T follicular helper cell (primary cell): ENCODE results near the gene MYO18B.
"Not testable (repeated sequence)": the region's sequence is repeated elsewhere in the genome, so short reads cannot be mapped to it uniquely, and the experiment has no call there.

Experiments
- DNase-seq: peaks from one replicate; pipeline ENCODE4 v3.0.0-alpha.2; 2020; ENCODE audit warnings: low read depth

The MYO18B gene

GRCh38 chr22:25942856-25943411, 200.9 kb downstream of the MYO18B start:
- DNase-seq = no peak

DNA sequence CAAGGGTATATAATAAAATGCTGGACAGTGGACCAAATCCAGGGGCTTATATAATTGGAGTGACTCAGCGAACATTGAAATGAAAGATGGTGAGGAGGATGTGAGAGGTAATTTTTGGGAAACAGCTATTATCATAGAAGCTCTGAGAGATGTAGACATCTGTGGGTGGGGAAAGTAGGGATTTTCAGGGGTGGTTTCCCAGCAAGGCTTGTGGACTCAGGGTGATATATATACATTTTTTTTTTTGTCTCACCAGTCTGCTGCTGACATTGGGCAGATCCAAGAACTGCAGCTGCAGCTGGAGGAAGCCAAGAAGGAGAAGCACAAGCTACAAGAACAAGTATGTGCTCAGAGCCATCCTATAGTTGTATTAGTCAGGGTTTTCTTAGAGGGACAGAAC, 208.1 kb downstream of the MYO18B start:
- DNase-seq = no peak

GRCh38 chr22:25953276-25953675, 211.3 kb downstream of the MYO18B start:
- DNase-seq = no peak

DNA sequence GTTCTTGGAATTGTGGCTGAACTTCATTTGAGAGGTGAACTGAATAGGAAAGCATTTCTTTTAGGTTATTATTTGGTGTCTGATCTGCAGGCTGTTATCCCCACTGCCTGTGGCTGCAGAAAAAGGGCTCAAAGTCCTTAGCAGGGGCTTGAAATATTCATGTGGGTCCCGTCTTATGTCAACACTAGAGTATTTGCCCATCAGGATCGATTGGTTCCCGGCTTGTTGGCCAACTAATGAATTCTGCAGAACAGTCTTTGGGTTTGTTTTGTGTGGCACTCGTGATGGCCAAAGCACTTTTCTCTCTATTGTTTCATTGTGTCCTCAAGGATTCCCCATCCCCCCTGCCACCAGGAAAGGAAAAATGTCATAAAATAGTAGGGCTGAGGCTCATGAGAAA, 211.9 kb downstream of the MYO18B start:
- no peak for DNase-seq

- DNase-seq = no peak
Observed at GRCh38 chr22:25955323-25955722, 213.3 kb downstream of the MYO18B start.

DNA sequence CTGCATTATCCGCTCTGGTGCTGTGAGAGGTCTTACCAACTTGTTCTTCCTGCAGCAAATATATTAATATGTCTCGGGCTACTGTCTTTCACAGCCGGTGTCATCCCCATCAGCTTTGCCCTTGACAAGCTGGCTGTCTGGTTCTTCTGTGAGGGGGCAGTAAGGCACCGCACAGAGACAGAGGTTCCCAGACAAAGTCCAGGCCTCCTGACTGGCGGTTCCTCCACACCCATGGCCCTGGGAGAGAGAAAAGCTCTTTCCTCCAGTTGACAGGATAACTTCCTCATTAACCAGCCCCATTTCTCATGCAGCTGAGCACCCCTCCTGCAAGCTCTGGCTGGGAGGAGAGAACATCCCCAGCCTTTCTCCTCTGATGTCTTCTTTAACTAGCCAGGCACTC, 214.8 kb downstream of the MYO18B start:
- DNase-seq = no peak

- DNase-seq = no peak
Observed at GRCh38 chr22:25959818-25960774, 218.1 kb downstream of the MYO18B start.

- DNase-seq = no peak
Observed at GRCh38 chr22:25961699-25962098, 219.7 kb downstream of the MYO18B start.

DNA sequence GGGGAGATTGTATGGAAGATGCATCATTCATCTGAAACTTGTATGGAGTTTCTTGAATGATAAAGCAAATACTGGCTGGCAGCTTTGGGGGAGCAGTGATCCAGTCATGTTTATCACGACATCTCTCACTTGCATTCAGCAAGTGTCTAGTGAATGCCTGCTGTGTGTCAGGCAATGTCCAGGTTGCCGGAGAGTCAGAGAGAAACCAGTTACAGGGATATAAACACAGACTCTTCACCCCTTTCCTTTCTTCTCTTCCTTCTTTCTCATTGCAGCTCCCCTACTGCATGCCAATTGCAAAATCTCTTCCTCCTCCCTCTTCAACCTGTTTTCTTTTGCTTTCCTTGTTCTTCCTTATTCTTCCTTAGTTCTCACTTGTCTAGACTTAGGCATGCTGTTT, 220.7 kb downstream of the MYO18B start:
- DNase-seq = no peak

GRCh38 chr22:25964961-25965730, 223.2 kb downstream of the MYO18B start:
- no peak for DNase-seq

GRCh38 chr22:25966448-25966913, 224.5 kb downstream of the MYO18B start:
- DNase-seq = no peak

GRCh38 chr22:25969286-25969685, 227.3 kb downstream of the MYO18B start:
- DNase-seq = no peak

- DNase-seq = no peak
Observed at GRCh38 chr22:25969901-25970300, 227.9 kb downstream of the MYO18B start.

DNA sequence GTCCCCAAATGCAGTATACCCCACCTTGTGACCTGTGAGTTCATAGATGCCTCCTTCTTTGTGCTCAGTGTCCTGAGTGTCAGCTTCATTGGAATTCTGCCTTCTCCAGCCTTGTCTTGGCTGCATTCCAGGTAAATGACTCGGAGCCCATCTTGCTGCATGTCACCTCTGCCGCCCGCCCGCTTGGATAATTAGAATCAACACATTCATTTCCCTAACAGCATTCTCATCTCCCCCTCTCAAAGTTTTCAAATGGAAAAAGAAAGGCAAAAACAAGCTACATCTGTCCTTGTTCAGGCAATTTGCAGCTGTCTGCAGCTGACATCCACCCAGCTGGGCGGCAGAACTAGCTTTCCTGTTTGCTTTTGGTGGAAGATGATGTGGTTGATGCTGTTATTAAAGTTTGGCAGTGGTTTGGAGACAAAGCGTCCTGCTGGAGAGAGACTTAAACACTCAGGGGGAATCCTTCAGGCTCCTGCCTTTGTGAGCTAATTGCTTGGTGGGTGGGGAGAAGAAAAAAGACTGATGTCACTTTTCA, 228.5 kb downstream of the MYO18B start:
- DNase-seq = no peak

DNA sequence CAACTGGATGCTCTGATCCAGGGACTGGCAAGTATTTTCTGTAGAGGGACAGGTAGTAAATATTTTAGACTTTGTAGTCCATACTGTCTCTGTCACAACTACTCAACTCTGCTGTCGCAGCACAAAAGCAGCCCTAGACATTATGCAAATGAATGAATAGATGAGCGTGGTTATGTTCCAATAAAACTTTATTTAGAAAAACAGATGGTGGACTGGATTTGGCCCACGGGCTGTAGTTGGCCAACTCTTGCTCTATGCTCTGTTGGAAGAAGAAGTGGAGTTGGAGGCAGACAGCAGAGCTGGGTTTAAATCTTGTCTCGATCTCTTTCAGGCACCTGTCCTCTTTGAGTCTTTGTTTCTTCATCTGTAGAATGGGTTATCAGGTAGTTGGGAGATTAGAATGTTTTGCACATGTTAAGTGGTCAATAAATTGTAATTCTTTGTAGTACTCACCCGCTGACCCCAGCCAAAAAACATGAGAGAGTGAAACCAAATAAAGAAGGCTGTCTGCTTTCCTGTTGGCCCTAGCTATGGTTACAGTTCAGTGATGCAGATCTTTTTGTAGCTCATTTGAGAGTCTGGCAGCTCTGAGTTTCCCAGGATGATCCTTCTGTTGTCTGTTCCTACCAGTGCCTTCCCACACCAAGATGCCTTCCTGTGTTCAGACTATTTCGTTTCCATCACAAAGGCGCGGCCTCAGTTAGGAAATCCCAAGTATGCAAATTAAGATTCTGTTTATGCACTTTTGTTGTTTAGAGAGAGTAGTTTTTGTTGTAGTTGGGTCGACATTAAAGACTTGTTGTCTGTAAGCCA, 229.2 kb downstream of the MYO18B start:
- no peak for DNase-seq

- no peak for DNase-seq
Observed at GRCh38 chr22:25972397-25972796, 230.4 kb downstream of the MYO18B start.

DNA sequence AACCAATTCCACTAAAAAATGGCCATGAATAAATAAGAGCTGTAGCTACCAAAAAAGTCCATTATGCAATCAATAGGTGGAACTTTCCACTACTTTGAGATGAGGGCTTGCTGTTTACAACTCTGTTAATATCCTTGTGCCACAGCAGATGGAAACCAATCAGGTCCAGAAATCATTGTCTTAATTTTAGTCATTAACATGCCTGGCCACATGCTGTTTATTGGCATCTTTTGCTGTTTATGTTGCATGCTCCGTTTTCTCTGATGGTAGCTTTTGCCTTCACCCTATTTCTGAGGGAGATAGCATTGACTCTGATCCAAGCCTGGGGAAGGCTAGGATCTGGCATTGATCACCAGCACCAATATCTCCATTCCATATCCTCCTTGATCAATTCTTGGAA, 234.4 kb downstream of the MYO18B start:
- no peak for DNase-seq

- DNase-seq = no peak
Observed at GRCh38 chr22:25979968-25980367, 238.0 kb downstream of the MYO18B start.

DNA sequence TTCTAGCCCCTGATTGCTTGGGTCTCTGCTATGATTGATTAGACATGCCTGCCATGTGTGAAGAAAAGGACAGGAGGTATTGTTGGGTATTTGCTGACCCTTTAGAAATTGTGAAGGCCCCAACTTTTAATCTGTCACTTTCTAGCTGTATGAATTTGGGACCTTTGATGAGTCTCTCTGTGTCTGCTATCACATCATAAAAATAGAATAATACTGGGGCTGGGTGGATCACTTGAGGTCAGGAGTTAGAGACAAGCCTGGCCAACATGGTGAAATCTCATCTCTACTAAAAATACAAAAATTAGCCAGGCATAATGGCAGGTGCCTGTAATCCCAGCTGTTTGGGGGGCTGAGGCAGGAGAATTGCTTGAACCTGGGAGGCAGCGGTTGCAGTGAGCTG, 242.9 kb downstream of the MYO18B start:
- not testable (repeated sequence) for DNase-seq

- DNase-seq = no peak
Observed at GRCh38 chr22:25987948-25988347, 246.0 kb downstream of the MYO18B start.

DNA sequence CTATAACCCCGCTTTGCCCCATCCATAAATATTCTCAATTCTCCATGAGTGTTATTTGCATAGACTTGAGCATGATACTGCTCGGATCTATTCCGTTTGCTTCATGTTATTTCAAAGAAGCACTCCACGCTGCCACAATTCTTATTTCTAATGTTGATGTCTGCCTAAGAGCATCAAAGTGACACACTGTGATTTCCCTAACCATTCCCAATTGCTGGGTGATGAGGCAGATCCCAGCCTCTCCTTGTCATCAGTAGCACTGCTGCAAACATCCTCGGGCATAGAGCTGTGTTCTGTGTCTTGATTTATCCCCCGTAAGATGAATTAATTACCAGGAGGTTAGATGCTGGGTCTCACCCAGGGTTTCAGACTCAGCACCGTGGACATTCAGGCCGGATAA, 249.0 kb downstream of the MYO18B start:
- DNase-seq = no peak
